22Rv1 (cell line): ENCODE data around the gene RIC3.

Source experiments
- ZFX ChIP-seq: fragments of 450-650 bp; IDR thresholded peaks from 2 replicates; pipeline ENCODE4 v1.6.1; 2017; ENCODE audit warnings: antibody characterized with exemption, borderline replicate concordance
- TF ChIP-seq, protein P1 (sequence below): fragments of 450-650 bp; IDR thresholded peaks from 2 replicates; pipeline ENCODE4 v1.5.1; 2017; ENCODE audit warnings: mild to moderate bottlenecking

DNA sequence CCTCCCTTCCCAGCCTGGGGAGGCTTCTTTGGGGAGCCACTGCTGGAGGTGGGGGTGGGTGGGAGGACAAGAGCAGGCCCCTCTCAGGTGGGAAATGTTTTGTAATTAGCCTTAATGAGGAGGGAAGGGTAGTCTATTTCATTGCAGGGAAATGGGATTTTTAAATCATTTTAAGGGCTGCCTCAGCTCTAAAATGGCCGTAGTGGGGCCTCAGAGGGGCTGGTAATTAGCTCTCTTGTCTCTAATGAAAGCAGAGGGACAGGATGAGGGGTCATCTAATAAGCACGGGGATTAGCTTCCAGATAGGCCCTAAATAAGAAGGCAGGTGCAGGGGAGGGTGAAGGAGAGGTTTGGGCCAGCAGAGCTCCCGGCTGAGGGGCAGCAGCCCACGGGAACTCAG, 48.3 kb upstream of the RIC3 start:
- TF ChIP-seq, protein P1, sequence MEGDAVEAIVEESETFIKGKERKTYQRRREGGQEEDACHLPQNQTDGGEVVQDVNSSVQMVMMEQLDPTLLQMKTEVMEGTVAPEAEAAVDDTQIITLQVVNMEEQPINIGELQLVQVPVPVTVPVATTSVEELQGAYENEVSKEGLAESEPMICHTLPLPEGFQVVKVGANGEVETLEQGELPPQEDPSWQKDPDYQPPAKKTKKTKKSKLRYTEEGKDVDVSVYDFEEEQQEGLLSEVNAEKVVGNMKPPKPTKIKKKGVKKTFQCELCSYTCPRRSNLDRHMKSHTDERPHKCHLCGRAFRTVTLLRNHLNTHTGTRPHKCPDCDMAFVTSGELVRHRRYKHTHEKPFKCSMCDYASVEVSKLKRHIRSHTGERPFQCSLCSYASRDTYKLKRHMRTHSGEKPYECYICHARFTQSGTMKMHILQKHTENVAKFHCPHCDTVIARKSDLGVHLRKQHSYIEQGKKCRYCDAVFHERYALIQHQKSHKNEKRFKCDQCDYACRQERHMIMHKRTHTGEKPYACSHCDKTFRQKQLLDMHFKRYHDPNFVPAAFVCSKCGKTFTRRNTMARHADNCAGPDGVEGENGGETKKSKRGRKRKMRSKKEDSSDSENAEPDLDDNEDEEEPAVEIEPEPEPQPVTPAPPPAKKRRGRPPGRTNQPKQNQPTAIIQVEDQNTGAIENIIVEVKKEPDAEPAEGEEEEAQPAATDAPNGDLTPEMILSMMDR, result no peak
- TF ChIP-seq ZFX, result no peak
